HCT116 (cell line): ENCODE results near the gene TIPARP. TPM values are rescaled to one million over a fixed set of nuclear protein-coding genes. Genes with fewer than 3 reads are reported as not detected.

Experiments used
- ATAC-seq: fragments of 200-7000 bp; cut with Tn5 transposase; 2 replicates; pipeline ENCODE4 v1.9.1; 2020; ENCODE audit warnings: mild to moderate bottlenecking, moderate library complexity
- BruUV-seq: library from RNA; stranded (reverse); fragments of 400-500 nt; replicated peaks from 2 replicates; lab custom pipeline; 2021; lab: Mats Ljungman, UMichigan
- CTCF ChIA-PET: fragments of 300-600 bp; sonication (Branson Sonifier 250); formaldehyde crosslinking; loops from one replicate; lab custom pipeline; 2021; ENCODE audit warnings: antibody characterized with exemption; lab: Charles Lee
- POLR2A ChIA-PET: fragments of 300-600, 350-600 bp; sonication (Branson Sonifier 250); formaldehyde crosslinking; loops from one replicate; lab custom pipeline; 2021; ENCODE audit warnings: antibody characterized with exemption; lab: Charles Lee
- RAD21 ChIA-PET, 2 experiments: fragments of 300-600 bp; sonication (Branson Sonifier 250); formaldehyde crosslinking; loops; one replicate each; lab custom pipeline; 2023; ENCODE audit warnings: low total read pairs in 2 of 2; ENCODE audit not compliant: uncharacterized antibody in 2 of 2, unreplicated experiment in 2 of 2, low non-redundant PET in 1 of 2; lab: Charles Lee
- DNase-seq: peaks from one replicate; pipeline ENCODE4 v3.0.0-alpha.2; 2010; ENCODE audit warnings: low read depth, low spot score
- H2AFZ ChIP-seq: fragments of 200-600 bp; shearing (Covaris generic), sonication (generic); 2 replicates; pipeline ENCODE4 v1.6.1; 2017; ENCODE audit warnings: low read depth, mixed run types, mixed read lengths, antibody characterized with exemption, low read length; ENCODE audit not compliant: poor library complexity, severe bottlenecking
- H3K27ac ChIP-seq: 2 replicates; pipeline ENCODE4 v1.5.1; 2012; ENCODE audit warnings: low read depth, low read length
- H3K27me3 ChIP-seq: fragments of 200-600 bp; sonication (generic); 2 replicates; pipeline ENCODE4 v1.6.1; 2016; ENCODE audit warnings: mixed run types, low read length, mixed read lengths; ENCODE audit not compliant: insufficient read depth
- H3K36me3 ChIP-seq, 2 experiments: fragments of 200-500 bp in 1 of 2; fragments of 200-600 bp in 1 of 2; sonication (Bioruptor generic) in 1 of 2; sonication (generic) in 1 of 2; 2 replicates each; pipeline versions ENCODE4 v1.5.1 to v1.6.1; 2014 to 2016; ENCODE audit warnings: low read length in 2 of 2, inconsistent platforms in 1 of 2, mixed read lengths in 1 of 2, mixed run types in 1 of 2; ENCODE audit not compliant: insufficient read depth in 2 of 2, control insufficient read depth in 1 of 2
- H3K4me1 ChIP-seq, 2 experiments: fragments of 200-600 bp in 1 of 2; sonication (generic) in 1 of 2; 2 replicates each; pipeline versions ENCODE4 v1.5.1 to v1.6.1; 2012 to 2017; ENCODE audit warnings: low read length in 2 of 2, inconsistent platforms in 1 of 2, mild to moderate bottlenecking in 1 of 2, mixed read lengths in 1 of 2, mixed run types in 1 of 2, moderate library complexity in 1 of 2; ENCODE audit not compliant: insufficient read depth in 2 of 2, control insufficient read depth in 1 of 2
- H3K4me2 ChIP-seq: fragments of 200-600 bp; sonication (generic); 2 replicates; pipeline ENCODE4 v1.6.1; 2017; ENCODE audit warnings: mixed run types, low read length, mixed read lengths
- H3K4me3 ChIP-seq, 2 experiments: fragments of 200-600 bp in 1 of 2; sonication (generic) in 1 of 2; replicated peaks in 1 of 2; 2 replicates each; pipeline ENCODE4 v1.5.1; 2011 to 2016; ENCODE audit warnings: low read length in 2 of 2, control low read depth in 1 of 2, low read depth in 1 of 2, mild to moderate bottlenecking in 1 of 2, mixed read lengths in 1 of 2, mixed run types in 1 of 2
- H3K79me2 ChIP-seq: fragments of 200-600 bp; sonication (generic); 2 replicates; pipeline ENCODE4 v1.6.1; 2017; ENCODE audit warnings: mild to moderate bottlenecking, mixed run types, low read length, moderate library complexity, mixed read lengths; ENCODE audit not compliant: insufficient read depth
- H3K9ac ChIP-seq: fragments of 200-600 bp; sonication (generic); 2 replicates; pipeline ENCODE4 v1.6.1; 2016; ENCODE audit warnings: low read length, mixed read lengths
- H3K9me2 ChIP-seq: fragments of 200-600 bp; sonication (generic), shearing (Covaris generic); 2 replicates; pipeline ENCODE4 v1.6.1; 2017; ENCODE audit warnings: mixed run types, mild to moderate bottlenecking, moderate library complexity; ENCODE audit not compliant: insufficient read depth
- H3K9me3 ChIP-seq, 2 experiments: fragments of 200-500 bp in 1 of 2; fragments of 200-600 bp in 1 of 2; sonication (Bioruptor generic) in 1 of 2; sonication (generic) in 1 of 2; 2 replicates each; pipeline ENCODE4 v1.6.1; 2014 to 2017; ENCODE audit warnings: low read length in 2 of 2, mixed read lengths in 2 of 2, inconsistent platforms in 1 of 2, low read depth in 1 of 2, mild to moderate bottlenecking in 1 of 2, mixed run types in 1 of 2, moderate library complexity in 1 of 2; ENCODE audit not compliant: control insufficient read depth in 1 of 2, insufficient read depth in 1 of 2
- H4K20me1 ChIP-seq: fragments of 200-600 bp; sonication (generic), shearing (Covaris generic); 2 replicates; pipeline ENCODE4 v1.6.1; 2017; ENCODE audit warnings: mixed run types, mild to moderate bottlenecking, moderate library complexity; ENCODE audit not compliant: insufficient read depth
- CEBPB ChIP-seq: IDR thresholded peaks from 2 replicates; pipeline ENCODE4 v1.6.1; 2012; ENCODE audit warnings: low read depth
- FOSL1 ChIP-seq: IDR thresholded peaks from 2 replicates; pipeline ENCODE4 v1.6.1; 2012; ENCODE audit warnings: low read depth
- POLR2A ChIP-seq: IDR thresholded peaks from 2 replicates; pipeline ENCODE4 v1.7.0; 2011; ENCODE audit warnings: borderline replicate concordance; ENCODE audit not compliant: insufficient read depth, insufficient read length; ENCODE audit errors: extremely low read depth
- RAD21 ChIP-seq: IDR thresholded peaks from 2 replicates; pipeline ENCODE4 v1.6.1; 2012; ENCODE audit warnings: low read depth, mild to moderate bottlenecking
- SIN3A ChIP-seq: IDR thresholded peaks from 2 replicates; pipeline ENCODE4 v1.6.1; 2012; ENCODE audit warnings: low read depth
- SP1 ChIP-seq: IDR thresholded peaks from 2 replicates; pipeline ENCODE4 v1.6.1; 2012; ENCODE audit warnings: low read depth
- YY1 ChIP-seq: IDR thresholded peaks from 2 replicates; pipeline ENCODE4 v1.6.1; 2011; ENCODE audit warnings: low read length, low read depth, moderate library complexity, mild to moderate bottlenecking; ENCODE audit not compliant: insufficient replicate concordance; ENCODE audit errors: extremely low read depth
- ZNF274 ChIP-seq: fragments of 200-500 bp; sonication (Bioruptor generic); IDR thresholded peaks from 2 replicates; pipeline ENCODE4 v1.6.1; 2014; ENCODE audit warnings: mild to moderate bottlenecking, low read depth, low read length, inconsistent platforms
- intact Hi-C: fragments of 100-400 bp; cut with micrococcal nuclease; formaldehyde crosslinking; loops from 2 replicates; pipeline ENCODE4 v1.10.0; 2022
- total RNA-seq: library from RNA; stranded (reverse); gene quantifications from one replicate; pipeline ENCODE4 v1.2.1, GENCODE V29; 2021; ENCODE audit not compliant: unreplicated experiment
- TF ChIP-seq, protein P1 (sequence below): IDR thresholded peaks from 2 replicates; pipeline ENCODE4 v1.6.1; 2012
- TF ChIP-seq, protein P2 (sequence below), 3 experiments: fragments of 200-600 bp in 1 of 3; sonication (generic) in 1 of 3; IDR thresholded peaks in 2 of 3; conservative IDR thresholded peaks in 1 of 3; 2 replicates each; pipeline ENCODE4 v1.5.1; 2012 to 2017; ENCODE audit warnings: low read depth in 2 of 3, low read length in 2 of 3, antibody characterized with exemption in 1 of 3, borderline replicate concordance in 1 of 3, control low read depth in 1 of 3, mild to moderate bottlenecking in 1 of 3, mixed read lengths in 1 of 3, mixed run types in 1 of 3, moderate library complexity in 1 of 3; ENCODE audit not compliant: insufficient read depth in 1 of 3
- TF ChIP-seq, protein P3 (sequence below): IDR thresholded peaks from 2 replicates; pipeline ENCODE4 v1.6.1; 2011; ENCODE audit warnings: mild to moderate bottlenecking, low read length, moderate library complexity; ENCODE audit not compliant: insufficient replicate concordance; ENCODE audit errors: extremely low read depth

TIPARP gene
- total RNA-seq, 1 experiment from 2014 or later: 51.3 TPM

DNA sequence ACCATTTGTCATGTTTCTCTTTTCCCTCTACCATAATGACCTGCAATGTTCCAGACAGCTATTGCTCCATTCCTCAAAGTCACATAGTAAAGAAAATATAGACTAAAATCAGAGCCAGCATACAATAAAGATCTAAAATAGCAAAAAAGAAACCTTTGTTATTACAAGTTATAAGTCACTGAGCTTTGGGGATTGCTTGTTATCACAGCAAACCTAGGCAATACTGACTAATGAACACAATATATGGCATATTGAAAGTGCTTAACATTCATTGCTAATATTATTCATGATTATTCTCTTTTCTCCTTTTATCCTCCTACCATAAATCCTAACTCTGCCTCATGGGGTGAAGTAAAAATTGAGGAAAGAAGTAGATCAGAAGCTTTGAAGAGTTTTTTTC lies 27.4 kb upstream of the TIPARP start (continued):
- TF ChIP-seq RAD21 (no peak), POLR2A (no peak), ZNF274 (no peak), FOSL1 (no peak), SP1 (no peak), CEBPB (no peak), SIN3A (no peak)
- TF ChIP-seq, protein P1, sequence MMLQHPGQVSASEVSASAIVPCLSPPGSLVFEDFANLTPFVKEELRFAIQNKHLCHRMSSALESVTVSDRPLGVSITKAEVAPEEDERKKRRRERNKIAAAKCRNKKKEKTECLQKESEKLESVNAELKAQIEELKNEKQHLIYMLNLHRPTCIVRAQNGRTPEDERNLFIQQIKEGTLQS: no peak
- TF ChIP-seq, protein P2, sequence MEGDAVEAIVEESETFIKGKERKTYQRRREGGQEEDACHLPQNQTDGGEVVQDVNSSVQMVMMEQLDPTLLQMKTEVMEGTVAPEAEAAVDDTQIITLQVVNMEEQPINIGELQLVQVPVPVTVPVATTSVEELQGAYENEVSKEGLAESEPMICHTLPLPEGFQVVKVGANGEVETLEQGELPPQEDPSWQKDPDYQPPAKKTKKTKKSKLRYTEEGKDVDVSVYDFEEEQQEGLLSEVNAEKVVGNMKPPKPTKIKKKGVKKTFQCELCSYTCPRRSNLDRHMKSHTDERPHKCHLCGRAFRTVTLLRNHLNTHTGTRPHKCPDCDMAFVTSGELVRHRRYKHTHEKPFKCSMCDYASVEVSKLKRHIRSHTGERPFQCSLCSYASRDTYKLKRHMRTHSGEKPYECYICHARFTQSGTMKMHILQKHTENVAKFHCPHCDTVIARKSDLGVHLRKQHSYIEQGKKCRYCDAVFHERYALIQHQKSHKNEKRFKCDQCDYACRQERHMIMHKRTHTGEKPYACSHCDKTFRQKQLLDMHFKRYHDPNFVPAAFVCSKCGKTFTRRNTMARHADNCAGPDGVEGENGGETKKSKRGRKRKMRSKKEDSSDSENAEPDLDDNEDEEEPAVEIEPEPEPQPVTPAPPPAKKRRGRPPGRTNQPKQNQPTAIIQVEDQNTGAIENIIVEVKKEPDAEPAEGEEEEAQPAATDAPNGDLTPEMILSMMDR (IDR thresholded peaks at IDR 0.05 in 2 of 3, conservative IDR thresholded peaks at IDR 0.05 in 1 of 3; ENCODE audit: borderline replicate concordance in 1 of 3, insufficient read depth in 1 of 3, low read depth in 2 of 3, low read length in 2 of 3): no peak

DNA sequence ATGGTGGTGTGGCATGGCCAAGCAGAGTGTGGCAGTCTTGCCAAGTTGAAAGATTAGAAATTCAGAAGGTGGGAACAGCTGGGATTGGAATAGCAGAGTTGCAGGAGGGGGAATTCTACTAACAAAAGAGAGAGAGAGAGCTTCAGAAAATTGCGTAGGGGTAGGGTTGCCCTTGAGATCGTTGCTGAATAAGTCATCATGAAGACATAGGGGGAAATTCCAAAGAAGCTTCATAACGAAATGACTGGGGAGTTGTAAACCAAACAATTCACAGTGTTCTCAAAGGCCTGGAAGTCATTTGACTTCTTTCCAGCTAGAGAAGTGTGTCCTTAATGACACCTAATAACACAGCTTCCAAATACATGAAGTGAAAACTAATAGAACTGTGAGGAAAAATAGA lies 26.3 kb upstream of the TIPARP start:
- Histone ChIP-seq H3K9ac (no peak overlapping the region), H3K4me2 (no peak overlapping the region), H3K4me1 (no peaks in the 10 kb centered on the region), H4K20me1 (no peaks in the 10 kb centered on the region), H3K79me2 (no peaks in the 10 kb centered on the region), H2AFZ (no peak overlapping the region), H3K4me3 (no peak overlapping the region), H3K27ac (no peak overlapping the region), H3K9me3 (no peaks in the 10 kb centered on the region), H3K27me3 (no peaks in the 10 kb centered on the region), H3K9me2 (no peaks in the 10 kb centered on the region), H3K36me3 (no peaks in the 10 kb centered on the region)
- TF ChIP-seq, protein P3, sequence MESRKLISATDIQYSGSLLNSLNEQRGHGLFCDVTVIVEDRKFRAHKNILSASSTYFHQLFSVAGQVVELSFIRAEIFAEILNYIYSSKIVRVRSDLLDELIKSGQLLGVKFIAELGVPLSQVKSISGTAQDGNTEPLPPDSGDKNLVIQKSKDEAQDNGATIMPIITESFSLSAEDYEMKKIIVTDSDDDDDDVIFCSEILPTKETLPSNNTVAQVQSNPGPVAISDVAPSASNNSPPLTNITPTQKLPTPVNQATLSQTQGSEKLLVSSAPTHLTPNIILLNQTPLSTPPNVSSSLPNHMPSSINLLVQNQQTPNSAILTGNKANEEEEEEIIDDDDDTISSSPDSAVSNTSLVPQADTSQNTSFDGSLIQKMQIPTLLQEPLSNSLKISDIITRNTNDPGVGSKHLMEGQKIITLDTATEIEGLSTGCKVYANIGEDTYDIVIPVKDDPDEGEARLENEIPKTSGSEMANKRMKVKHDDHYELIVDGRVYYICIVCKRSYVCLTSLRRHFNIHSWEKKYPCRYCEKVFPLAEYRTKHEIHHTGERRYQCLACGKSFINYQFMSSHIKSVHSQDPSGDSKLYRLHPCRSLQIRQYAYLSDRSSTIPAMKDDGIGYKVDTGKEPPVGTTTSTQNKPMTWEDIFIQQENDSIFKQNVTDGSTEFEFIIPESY: no peak
- TF ChIP-seq YY1 (no peak), SIN3A (no peak)
- TF ChIP-seq, protein P2 (IDR thresholded peaks at IDR 0.05 in 2 of 3, conservative IDR thresholded peaks at IDR 0.05 in 1 of 3; ENCODE audit: borderline replicate concordance in 1 of 3, insufficient read depth in 1 of 3, low read depth in 2 of 3, low read length in 2 of 3): no peak
- intact Hi-C loops: no loop called here
- DNase-seq: no peak
- ChIA-PET CTCF (interaction anchor here (0.6 kb wide), 1 partner anchor 107 kb away, joined by 3 read pairs; no protein-coding TSS in a partner anchor), POLR2A (no interaction called here), RAD21 (no interaction called here)
- BruUV-seq: no TSS peak
- no peak for ATAC-seq
